Mammary epithelial cell (primary cell): ENCODE results near the gene OTUD5.

ENCODE experiments used
- CTCF ChIP-seq, 2 donors: IDR thresholded peaks in 1 of 2; conservative IDR thresholded peaks in 1 of 2; 2 replicates each; pipeline ENCODE4 v1.5.1; 2011 to 2012; ENCODE audit warnings: inconsistent platforms in 2 of 2, low read length in 2 of 2, mild to moderate bottlenecking in 2 of 2, control low read depth in 1 of 2, low read depth in 1 of 2; ENCODE audit not compliant: insufficient read depth in 1 of 2; ENCODE audit errors: extremely low read depth in 1 of 2
- EZH2 ChIP-seq: IDR thresholded peaks from 2 replicates; pipeline ENCODE4 v1.6.1; 2012; ENCODE audit warnings: low read length, inconsistent platforms, borderline replicate concordance

- TF ChIP-seq CTCF (conservative IDR thresholded peaks at IDR 0.05 in 1 of 2, IDR thresholded peaks at IDR 0.05 in 1 of 2; ENCODE audit: extremely low read depth in 1 of 2, insufficient read depth in 1 of 2, low read depth in 1 of 2, low read length in 2 of 2) (no peak), EZH2 (no peak)
These were observed 11.0 kb upstream of the OTUD5 start for GRCh38 chrX:48968377-48968776.
